Transverse colon (tissue), 4 donors: ENCODE data around the gene RNF215.

Experiments
- EP300 ChIP-seq: sonication (generic); formaldehyde crosslinking; IDR thresholded peaks from one replicate; pipeline ENCODE4 v1.6.1; 2017; ENCODE audit warnings: antibody characterized with exemption, low read depth
- POLR2AphosphoS5 ChIP-seq, 3 donors: sonication (generic); formaldehyde crosslinking; IDR thresholded peaks; one replicate each; pipeline ENCODE4 v1.6.1; 2016; ENCODE audit warnings: antibody characterized with exemption in 3 of 3
- TF ChIP-seq, protein P1 (sequence below), 5 experiments: fragments of 200-600 bp in 3 of 5; fragments of 450-650 bp in 2 of 5; sonication (generic) in 3 of 5; IDR thresholded peaks; 1 replicate in 2 of 5; 2 replicates in 3 of 5; pipeline ENCODE4 v1.5.1; 2016 to 2017; ENCODE audit warnings: antibody characterized with exemption in 5 of 5, inconsistent platforms in 3 of 5, mild to moderate bottlenecking in 2 of 5, moderate library complexity in 1 of 5

DNA sequence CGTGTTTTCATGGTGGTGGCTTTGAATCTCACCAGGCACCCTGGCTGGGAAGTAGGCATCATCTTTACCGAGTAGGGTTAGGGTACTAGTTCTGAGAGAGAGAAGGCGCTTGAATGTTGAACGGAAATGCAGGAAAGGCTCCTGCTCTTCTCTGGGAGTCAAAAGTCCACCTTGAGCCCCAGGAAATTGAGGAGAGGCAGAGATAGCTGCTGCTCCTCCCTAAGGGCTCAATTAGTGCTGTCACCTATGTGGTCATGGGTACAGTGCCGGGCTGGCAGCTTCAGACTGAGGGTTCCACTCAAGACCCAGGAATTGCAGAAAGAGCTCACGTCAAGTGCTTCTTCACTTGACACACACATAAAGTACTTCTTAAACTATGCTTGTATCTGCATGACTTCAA is 28.7 kb downstream of the RNF215 start:
- TF ChIP-seq, protein P1, sequence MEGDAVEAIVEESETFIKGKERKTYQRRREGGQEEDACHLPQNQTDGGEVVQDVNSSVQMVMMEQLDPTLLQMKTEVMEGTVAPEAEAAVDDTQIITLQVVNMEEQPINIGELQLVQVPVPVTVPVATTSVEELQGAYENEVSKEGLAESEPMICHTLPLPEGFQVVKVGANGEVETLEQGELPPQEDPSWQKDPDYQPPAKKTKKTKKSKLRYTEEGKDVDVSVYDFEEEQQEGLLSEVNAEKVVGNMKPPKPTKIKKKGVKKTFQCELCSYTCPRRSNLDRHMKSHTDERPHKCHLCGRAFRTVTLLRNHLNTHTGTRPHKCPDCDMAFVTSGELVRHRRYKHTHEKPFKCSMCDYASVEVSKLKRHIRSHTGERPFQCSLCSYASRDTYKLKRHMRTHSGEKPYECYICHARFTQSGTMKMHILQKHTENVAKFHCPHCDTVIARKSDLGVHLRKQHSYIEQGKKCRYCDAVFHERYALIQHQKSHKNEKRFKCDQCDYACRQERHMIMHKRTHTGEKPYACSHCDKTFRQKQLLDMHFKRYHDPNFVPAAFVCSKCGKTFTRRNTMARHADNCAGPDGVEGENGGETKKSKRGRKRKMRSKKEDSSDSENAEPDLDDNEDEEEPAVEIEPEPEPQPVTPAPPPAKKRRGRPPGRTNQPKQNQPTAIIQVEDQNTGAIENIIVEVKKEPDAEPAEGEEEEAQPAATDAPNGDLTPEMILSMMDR (IDR thresholded peaks at IDR 0.05), result no peak
- TF ChIP-seq EP300 (no peak), POLR2AphosphoS5 (IDR thresholded peaks at IDR 0.05) (no peak)
